C4-2B (cell line): ENCODE measurements around the gene COL10A1.

Source experiments
- CTCF ChIP-seq: fragments of 450-650 bp; conservative IDR thresholded peaks from 2 replicates; pipeline ENCODE4 v1.5.1; 2017; ENCODE audit warnings: mild to moderate bottlenecking
- ZFX ChIP-seq: fragments of 450-650 bp; IDR thresholded peaks from 2 replicates; pipeline ENCODE4 v1.6.1; 2017

- TF ChIP-seq CTCF (no peak), ZFX (no peak)
Observed at GRCh38 chr6:116136373-116136772, 10.4 kb upstream of the COL10A1 start.
